HepG2 (cell line): Measurements from ENCODE around the gene KRTAP5-10. TPM values are rescaled to one million over a fixed set of nuclear protein-coding genes. Genes with fewer than 3 reads are reported as not detected.

Experiments
- ATAC-seq: fragments of 200-7000 bp; cut with Tn5 transposase; 3 replicates; pipeline ENCODE4 v1.9.1; 2020; ENCODE audit warnings: mild to moderate bottlenecking, moderate library complexity
- BruUV-seq: library from RNA; stranded (reverse); fragments of 400-500 nt; replicated peaks from 2 replicates; lab custom pipeline; 2021; lab: Mats Ljungman, UMichigan
- CTCF ChIA-PET: fragments of 300-600 bp; formaldehyde crosslinking; extraction: SDS; loops from one replicate; lab custom pipeline; 2021; ENCODE audit warnings: low total read pairs, inconsistent platforms, low intra/inter-chr PET ratio; lab: Yijun Ruan, JAX
- POLR2A ChIA-PET: fragments of 350-600 bp; sonication (Branson Sonifier 250); formaldehyde crosslinking; loops from one replicate; lab custom pipeline; 2020; ENCODE audit warnings: antibody characterized with exemption, inconsistent platforms; lab: Yijun Ruan, JAX
- DNase-seq: peaks from one replicate; pipeline ENCODE4 v3.0.0-alpha.2; 2015; ENCODE audit warnings: low spot score
- FAIRE-seq: peaks from 3 replicates; lab custom pipeline; 2011; peaks lifted over from hg19 to GRCh38; lab: Jason Lieb, UNC
- H2AFZ ChIP-seq: one replicate; pipeline ENCODE4 v1.6.1; 2011; ENCODE audit warnings: low read length, inconsistent platforms
- H3K27ac ChIP-seq: fragments of 300-600 bp; 3 replicates; pipeline ENCODE4 v1.8.0; 2011; ENCODE audit warnings: mixed run types, mild to moderate bottlenecking, mixed read lengths, low read length, inconsistent platforms; ENCODE audit not compliant: insufficient read depth; ENCODE audit errors: extremely low read length
- H3K27me3 ChIP-seq, 2 experiments: fragments of 200-600 bp in 1 of 2; 2 replicates in 1 of 2; 3 replicates in 1 of 2; pipeline versions ENCODE4 v1.6.0 to v1.8.0; 2011; ENCODE audit warnings: low read length in 2 of 2, mild to moderate bottlenecking in 2 of 2, moderate library complexity in 2 of 2, inconsistent platforms in 1 of 2; ENCODE audit not compliant: insufficient read depth in 2 of 2, control insufficient read depth in 1 of 2
- H3K36me3 ChIP-seq, 2 experiments: fragments of 200-600 bp in 1 of 2; replicated peaks in 1 of 2; 2 replicates in 1 of 2; 3 replicates in 1 of 2; pipeline versions ENCODE4 v1.5.1 to v1.8.0; 2011; ENCODE audit warnings: low read length in 2 of 2, inconsistent platforms in 1 of 2; ENCODE audit not compliant: insufficient read depth in 2 of 2, control insufficient read depth in 1 of 2
- H3K4me1 ChIP-seq: 2 replicates; pipeline ENCODE4 v1.5.1; 2012; ENCODE audit warnings: low read length, inconsistent platforms; ENCODE audit not compliant: insufficient read depth
- H3K4me2 ChIP-seq: 2 replicates; pipeline ENCODE4 v1.6.0; 2011; ENCODE audit warnings: low read depth, low read length, inconsistent platforms
- H3K4me3 ChIP-seq, 3 experiments: fragments of 200-600 bp in 1 of 3; sonication (generic), shearing (Covaris generic) in 1 of 3; replicated peaks in 1 of 3; 2 replicates each; pipeline ENCODE4 v1.5.1; 2011 to 2016; ENCODE audit warnings: low read length in 3 of 3, inconsistent platforms in 2 of 3, low read depth in 2 of 3, mild to moderate bottlenecking in 2 of 3, control low read depth in 1 of 3, mixed read lengths in 1 of 3; ENCODE audit not compliant: insufficient read depth in 1 of 3
- H3K79me2 ChIP-seq: one replicate; pipeline ENCODE4 v1.6.1; 2011; ENCODE audit warnings: low read length, inconsistent platforms; ENCODE audit not compliant: insufficient read depth
- H3K9ac ChIP-seq: 2 replicates; pipeline ENCODE4 v1.6.0; 2011; ENCODE audit warnings: mild to moderate bottlenecking, low read depth, low read length, inconsistent platforms; ENCODE audit not compliant: insufficient read depth
- H3K9me3 ChIP-seq: 2 replicates; pipeline ENCODE4 v1.5.1; 2012; ENCODE audit warnings: mild to moderate bottlenecking, low read length
- H4K20me1 ChIP-seq: 2 replicates; pipeline ENCODE4 v1.6.0; 2011; ENCODE audit warnings: inconsistent platforms, mild to moderate bottlenecking, low read length, moderate library complexity; ENCODE audit not compliant: insufficient read depth
- FLYWCH1 ChIP-seq: sonication (generic); formaldehyde crosslinking; IDR thresholded peaks from 2 replicates; pipeline ENCODE4 v1.8.1; 2023; ENCODE audit warnings: mild to moderate bottlenecking, missing genetic modification reagents
- PHB2 ChIP-seq: fragments of 450-650 bp; IDR thresholded peaks from 2 replicates; pipeline ENCODE4 v1.6.1; 2018; ENCODE audit not compliant: partially characterized antibody
- PPARG ChIP-seq: conservative IDR thresholded peaks from 2 replicates; pipeline ENCODE4 v1.6.1; 2016; ENCODE audit warnings: missing biosample characterization, missing genetic modification reagents
- RELA ChIP-seq: sonication (generic); formaldehyde crosslinking; IDR thresholded peaks from 2 replicates; pipeline ENCODE4 v1.4.0; 2020; ENCODE audit warnings: missing genetic modification reagents
- SPEN ChIP-seq: sonication (generic); formaldehyde crosslinking; IDR thresholded peaks from 2 replicates; pipeline ENCODE4 v1.5.1; 2020; ENCODE audit warnings: low read depth, mild to moderate bottlenecking, missing genetic modification reagents
- ZNF136 ChIP-seq: sonication (generic); formaldehyde crosslinking; IDR thresholded peaks from 2 replicates; pipeline ENCODE4 v1.8.1; 2022; ENCODE audit warnings: low read depth, mild to moderate bottlenecking, moderate library complexity, missing genetic modification reagents
- ZNF230 ChIP-seq: sonication (generic); formaldehyde crosslinking; IDR thresholded peaks from 2 replicates; pipeline ENCODE4 v1.4.0; 2020; ENCODE audit warnings: mild to moderate bottlenecking, missing genetic modification reagents
- ZNF562 ChIP-seq: sonication (generic); formaldehyde crosslinking; IDR thresholded peaks from 2 replicates; pipeline ENCODE4 v1.8.0; 2022; ENCODE audit warnings: missing genetic modification reagents, borderline replicate concordance
- ZNF563 ChIP-seq: sonication (generic); formaldehyde crosslinking; IDR thresholded peaks from 2 replicates; pipeline ENCODE4 v1.8.0; 2022; ENCODE audit warnings: mild to moderate bottlenecking, moderate library complexity, missing genetic modification reagents
- ZNF687 ChIP-seq: sonication (generic); formaldehyde crosslinking; IDR thresholded peaks from 2 replicates; pipeline ENCODE4 v1.5.1; 2020; ENCODE audit warnings: mild to moderate bottlenecking, missing genetic modification reagents, moderate library complexity
- ZNF709 ChIP-seq: sonication (generic); formaldehyde crosslinking; IDR thresholded peaks from 2 replicates; pipeline ENCODE4 v1.5.0; 2020; ENCODE audit warnings: mild to moderate bottlenecking, missing genetic modification reagents
- ZNF841 ChIP-seq: sonication (generic); formaldehyde crosslinking; IDR thresholded peaks from 2 replicates; pipeline ENCODE4 v1.8.1; 2023; ENCODE audit warnings: missing genetic modification reagents, borderline replicate concordance
- WGBS: methylation state at CpG from one replicate; pipeline ENCODE4 v1.1.6; 2017; ENCODE audit warnings: low lambda C conversion rate; 5-methylcytosine and 5-hydroxymethylcytosine counted together
- in situ Hi-C: cut with HindIII; loops from 2 replicates; pipeline ENCODE4 v1.10.0; 2017; ENCODE audit warnings: low pct_unique_long_range_greater_than_20kb; ENCODE audit not compliant: extremely low pct_ligation_motif_present
- intact Hi-C: fragments of 100-400 bp; cut with micrococcal nuclease; formaldehyde crosslinking; loops from one replicate; pipeline ENCODE4 v1.10.0; 2022; ENCODE audit not compliant: unreplicated experiment
- polyA plus RNA-seq, 8 experiments: library from polyadenylated mRNA; depleted of rRNA in 3 of 8; stranded (reverse) in 7 of 8; unstranded in 1 of 8; fragments of >200 nt; fragmentation: Illumina TruSeq in 4 of 8; extraction: Trizol in 4 of 8; gene quantifications; 2 replicates each; pipeline versions ENCODE4 v1.2.1 to v1.2.3, GENCODE V29; 2011 to 2016; ENCODE audit warnings: low read depth in 4 of 8, missing spikeins in 1 of 8, mixed read lengths in 1 of 8; ENCODE audit not compliant: insufficient read depth in 1 of 8
- total RNA-seq, 5 experiments: library from RNA; depleted of rRNA; stranded (reverse); fragments of >200 nt; fragmentation: Illumina TruSeq; extraction: Trizol; gene quantifications; 2 replicates each; pipeline ENCODE4 v1.2.3, GENCODE V29; 2016; ENCODE audit warnings: low read depth in 1 of 5
- TF ChIP-seq, protein P1 (sequence below): sonication (generic); formaldehyde crosslinking; IDR thresholded peaks from 2 replicates; pipeline ENCODE4 v1.5.0; 2020; ENCODE audit warnings: missing genetic modification reagents
- TF ChIP-seq, protein P2 (sequence below): sonication (generic); formaldehyde crosslinking; IDR thresholded peaks from 2 replicates; pipeline ENCODE4 v1.4.0; 2020; ENCODE audit warnings: missing genetic modification reagents

KRTAP5-10 gene
- total and polyA plus RNA-seq, 2 of the 13 experiments (the other 11 are each of a cell fraction or from before 2014, with no cell fraction given) = not detected

DNA sequence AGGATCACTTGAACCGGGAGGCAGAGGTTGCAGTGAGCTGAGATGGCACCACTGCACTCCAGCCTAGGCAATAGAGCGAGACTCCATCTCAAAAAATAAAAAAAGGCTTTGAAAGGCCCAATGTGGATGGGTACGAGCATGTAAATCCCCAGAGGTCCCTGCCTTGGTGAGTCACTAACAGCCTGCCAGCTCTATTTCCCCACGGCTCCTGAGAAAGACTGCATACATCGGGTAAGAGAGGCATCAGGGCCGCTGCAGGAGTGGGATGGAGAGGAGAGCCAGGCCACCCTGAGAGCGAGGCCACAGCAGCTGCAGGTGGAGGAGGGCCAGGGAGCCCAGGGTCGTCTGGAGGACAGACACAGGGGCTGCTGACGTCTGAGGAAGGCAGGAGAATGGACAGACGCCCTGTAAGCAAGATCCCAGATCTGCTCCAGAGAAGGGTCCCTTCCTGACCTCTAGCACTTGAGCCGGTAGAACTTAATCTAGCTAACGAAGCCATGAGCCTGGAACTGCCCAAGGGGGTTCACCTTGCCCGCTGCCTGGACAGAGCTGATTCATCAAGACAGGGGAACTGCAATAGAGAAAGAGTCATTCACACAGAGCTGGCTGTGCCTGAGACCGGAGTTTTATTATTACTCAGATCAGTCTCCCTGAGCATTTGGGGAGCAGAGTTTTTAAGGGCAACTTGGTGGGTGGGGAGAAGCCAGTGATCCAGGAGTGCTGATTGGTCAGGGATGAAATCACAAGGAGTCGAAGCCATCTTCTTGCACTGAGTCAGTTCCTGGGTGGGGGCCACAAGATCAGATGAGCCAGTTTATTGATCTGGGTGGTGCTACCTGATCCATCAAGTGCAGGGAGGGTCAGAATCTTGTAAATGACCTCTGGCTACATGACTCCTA lies 22.2 kb upstream of the KRTAP5-10 start:
- CTCF ChIA-PET = no interaction called here
- no peak for FAIRE-seq
- no peaks in the 10 kb centered on the region for H3K9me3 ChIP-seq
- no peaks in the 10 kb centered on the region for H3K27me3 ChIP-seq
- H3K4me3 ChIP-seq = no peak overlapping the region
- no peaks in the 10 kb centered on the region for H4K20me1 ChIP-seq
- WGBS = 86% methylated on average over 11 of the region's 15 CpGs
- intact Hi-C loops (no loop called here), in situ Hi-C loops (no loop called here)
- H3K27ac ChIP-seq = no peak overlapping the region
- no peak overlapping the region for H2AFZ ChIP-seq
- no peak overlapping the region for H3K9ac ChIP-seq
- BruUV-seq = no TSS peak
- no peak for ATAC-seq
- no peak overlapping the region for H3K4me2 ChIP-seq
- H3K79me2 ChIP-seq = no peaks in the 10 kb centered on the region
- POLR2A ChIA-PET = interaction anchor here (1.9 kb wide), 1 partner anchor 9 kb away, joined by 7 read pairs; no protein-coding TSS in a partner anchor
- peaks cover 95% of the 10 kb centered on the region for H3K4me1 ChIP-seq
- DNase-seq = no peak
- no peaks in the 10 kb centered on the region for H3K36me3 ChIP-seq
- TF ChIP-seq RELA (CRISPR knock-in tag) (no peak), ZNF841 (CRISPR knock-in tag) (no peak), ZNF230 (no peak), ZNF709 (CRISPR knock-in tag) (no peak), ZNF687 (CRISPR knock-in tag) (peak; percentile 35; the same call in 1 of the 2 replicates), ZNF563 (CRISPR knock-in tag) (no peak), SPEN (CRISPR knock-in tag) (0 out of 2 replicates have a peak, but pooled peaks have one; percentile 12), PHB2 (no peak), PPARG (CRISPR knock-in tag) (no peak), FLYWCH1 (CRISPR knock-in tag) (no peak), ZNF562 (CRISPR knock-in tag) (no peak), ZNF136 (no peak)
- TF ChIP-seq, protein P1, sequence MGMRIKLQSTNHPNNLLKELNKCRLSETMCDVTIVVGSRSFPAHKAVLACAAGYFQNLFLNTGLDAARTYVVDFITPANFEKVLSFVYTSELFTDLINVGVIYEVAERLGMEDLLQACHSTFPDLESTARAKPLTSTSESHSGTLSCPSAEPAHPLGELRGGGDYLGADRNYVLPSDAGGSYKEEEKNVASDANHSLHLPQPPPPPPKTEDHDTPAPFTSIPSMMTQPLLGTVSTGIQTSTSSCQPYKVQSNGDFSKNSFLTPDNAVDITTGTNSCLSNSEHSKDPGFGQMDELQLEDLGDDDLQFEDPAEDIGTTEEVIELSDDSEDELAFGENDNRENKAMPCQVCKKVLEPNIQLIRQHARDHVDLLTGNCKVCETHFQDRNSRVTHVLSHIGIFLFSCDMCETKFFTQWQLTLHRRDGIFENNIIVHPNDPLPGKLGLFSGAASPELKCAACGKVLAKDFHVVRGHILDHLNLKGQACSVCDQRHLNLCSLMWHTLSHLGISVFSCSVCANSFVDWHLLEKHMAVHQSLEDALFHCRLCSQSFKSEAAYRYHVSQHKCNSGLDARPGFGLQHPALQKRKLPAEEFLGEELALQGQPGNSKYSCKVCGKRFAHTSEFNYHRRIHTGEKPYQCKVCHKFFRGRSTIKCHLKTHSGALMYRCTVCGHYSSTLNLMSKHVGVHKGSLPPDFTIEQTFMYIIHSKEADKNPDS (CRISPR knock-in tag) = no peak
- TF ChIP-seq, protein P2, sequence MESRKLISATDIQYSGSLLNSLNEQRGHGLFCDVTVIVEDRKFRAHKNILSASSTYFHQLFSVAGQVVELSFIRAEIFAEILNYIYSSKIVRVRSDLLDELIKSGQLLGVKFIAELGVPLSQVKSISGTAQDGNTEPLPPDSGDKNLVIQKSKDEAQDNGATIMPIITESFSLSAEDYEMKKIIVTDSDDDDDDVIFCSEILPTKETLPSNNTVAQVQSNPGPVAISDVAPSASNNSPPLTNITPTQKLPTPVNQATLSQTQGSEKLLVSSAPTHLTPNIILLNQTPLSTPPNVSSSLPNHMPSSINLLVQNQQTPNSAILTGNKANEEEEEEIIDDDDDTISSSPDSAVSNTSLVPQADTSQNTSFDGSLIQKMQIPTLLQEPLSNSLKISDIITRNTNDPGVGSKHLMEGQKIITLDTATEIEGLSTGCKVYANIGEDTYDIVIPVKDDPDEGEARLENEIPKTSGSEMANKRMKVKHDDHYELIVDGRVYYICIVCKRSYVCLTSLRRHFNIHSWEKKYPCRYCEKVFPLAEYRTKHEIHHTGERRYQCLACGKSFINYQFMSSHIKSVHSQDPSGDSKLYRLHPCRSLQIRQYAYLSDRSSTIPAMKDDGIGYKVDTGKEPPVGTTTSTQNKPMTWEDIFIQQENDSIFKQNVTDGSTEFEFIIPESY = no peak
